ENCODE data around the gene KRT34. TPM values are rescaled to one million over a fixed set of nuclear protein-coding genes. Genes with fewer than 3 reads are reported as not detected.

KRT34 gene
- total RNA-seq, 1 donor, result 0.45 TPM

- H3K4me3 ChIP-seq (ENCODE audit: low read depth, low read length), result no peak overlapping the region
- no peak for TF ChIP-seq CTCF (IDR thresholded peaks at IDR 0.05; ENCODE audit: insufficient read depth, low read length)
- DNase-seq (ENCODE audit: low read depth), result no peak
These were observed 47.5 kb downstream of the KRT34 start for GRCh38 chr17:41334385-41335305.

GRCh38 chr17:41333836-41334235, 48.3 kb downstream of the KRT34 start:
- no peak for TF ChIP-seq CTCF (IDR thresholded peaks at IDR 0.05; ENCODE audit: insufficient read depth, low read length)
- H3K4me3 ChIP-seq (ENCODE audit: low read depth, low read length), result no peak overlapping the region
- DNase-seq (ENCODE audit: low read depth), result no peak

- H3K4me3 ChIP-seq (ENCODE audit: low read depth, low read length), result no peak overlapping the region
- no peak for TF ChIP-seq CTCF (IDR thresholded peaks at IDR 0.05; ENCODE audit: insufficient read depth, low read length)
- no peak for DNase-seq (ENCODE audit: low read depth)
These were observed 49.0 kb downstream of the KRT34 start for GRCh38 chr17:41333098-41333497.

GRCh38 chr17:41332239-41332638, 49.9 kb downstream of the KRT34 start:
- TF ChIP-seq CTCF (IDR thresholded peaks at IDR 0.05; ENCODE audit: insufficient read depth, low read length), result no peak
- no peak overlapping the region for H3K4me3 ChIP-seq (ENCODE audit: low read depth, low read length)
- no peak for DNase-seq (ENCODE audit: low read depth)

- H3K4me3 ChIP-seq (ENCODE audit: low read depth, low read length), result no peak overlapping the region
- no peak for TF ChIP-seq CTCF (IDR thresholded peaks at IDR 0.05; ENCODE audit: insufficient read depth, low read length)
- DNase-seq (ENCODE audit: low read depth), result no peak
These were observed 50.5 kb downstream of the KRT34 start for GRCh38 chr17:41331606-41332005.

GRCh38 chr17:41329279-41329948, 52.7 kb downstream of the KRT34 start:
- H3K4me3 ChIP-seq (ENCODE audit: low read depth, low read length), result no peak overlapping the region
- DNase-seq (ENCODE audit: low read depth), result peak; percentile 43
- peak; percentile 87 for TF ChIP-seq CTCF (IDR thresholded peaks at IDR 0.05; ENCODE audit: insufficient read depth, low read length)
